Inferior parietal cortex (tissue), 1 donor: ENCODE results near the gene NALF2.
A peak's percentile ranks its signal among the peaks of the same experiment; 100 is the strongest.

ENCODE experiments used
- DNase-seq: peaks from one replicate; pipeline ENCODE4 v3.0.0-alpha.2; 2016; ENCODE audit errors: extremely low spot score

NALF2 gene

DNA sequence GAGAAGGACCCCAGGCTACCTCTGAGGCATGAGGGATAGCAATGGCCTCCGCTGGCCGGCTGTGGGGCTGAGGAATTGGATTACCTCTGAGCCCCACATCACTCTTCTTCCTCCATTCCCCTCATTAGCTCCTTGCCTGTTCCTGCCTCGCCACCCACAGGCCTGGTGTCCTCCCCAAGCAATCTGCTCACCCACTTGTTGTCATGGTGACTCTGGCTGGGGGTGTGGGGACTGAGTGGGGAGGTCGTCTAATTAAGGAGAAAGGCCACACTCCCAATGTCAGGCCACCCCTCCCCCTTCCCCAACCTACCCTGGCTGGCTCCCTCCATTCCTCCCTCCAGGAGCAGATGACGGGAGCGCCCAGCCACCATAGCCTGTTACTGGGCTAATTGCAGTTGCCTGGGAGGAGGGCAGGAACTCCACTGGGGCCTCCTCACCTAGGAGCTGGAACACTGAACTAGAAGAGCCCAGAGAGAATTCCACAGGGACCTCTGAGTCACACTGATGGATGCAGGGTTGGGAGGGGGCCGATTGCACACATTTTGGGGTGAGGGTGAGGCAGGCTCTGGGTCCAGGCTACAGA lies 20.7 kb downstream of the NALF2 start:
- no peak for DNase-seq

- DNase-seq, result no peak
Observed at GRCh38 chrX:69530306-69530705, 26.2 kb downstream of the NALF2 start.

GRCh38 chrX:69531031-69531755 lies 27.1 kb downstream of the NALF2 start:
- no peak for DNase-seq

DNA sequence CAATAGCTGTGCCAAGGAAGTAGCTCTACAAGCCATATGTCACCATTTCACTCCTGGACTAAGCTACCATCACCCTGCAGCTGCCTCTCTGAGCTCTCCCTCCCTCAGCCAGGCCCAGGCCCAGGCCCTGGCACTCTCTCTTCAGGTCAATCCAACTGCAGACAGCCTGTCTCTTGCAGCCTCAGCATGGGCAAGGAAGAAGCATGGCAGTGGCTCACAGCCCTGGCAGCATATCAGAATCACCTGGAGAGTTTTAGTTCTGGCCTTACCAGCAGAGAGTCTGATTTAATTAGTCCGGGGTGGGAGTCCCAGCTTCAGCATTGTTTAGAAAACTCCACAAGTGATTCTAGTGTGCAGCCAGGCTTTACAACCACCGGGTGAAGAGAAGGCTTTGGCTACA lies 31.5 kb downstream of the NALF2 start:
- DNase-seq, result no peak

- DNase-seq, result peak; percentile 44
Observed at GRCh38 chrX:69538321-69538876, 34.3 kb downstream of the NALF2 start.

DNA sequence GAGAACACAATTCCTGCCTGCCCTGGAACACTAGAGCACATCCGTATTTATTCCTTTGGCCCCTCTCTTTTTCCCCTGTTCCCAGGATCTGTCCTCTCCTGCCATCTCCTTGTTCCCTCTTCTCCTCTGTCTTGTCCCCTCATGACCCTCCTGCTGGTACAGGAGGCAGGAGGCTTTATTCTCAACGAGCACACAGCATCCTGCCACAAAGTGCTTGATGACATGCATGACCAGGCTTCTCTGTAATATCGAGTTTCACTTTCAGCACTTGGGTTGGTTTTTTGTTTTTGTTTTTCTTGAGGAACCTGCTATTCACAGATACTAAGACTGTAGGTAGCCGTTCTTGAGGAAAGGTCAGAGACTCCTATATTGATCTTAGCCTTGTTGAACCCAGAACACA lies 35.3 kb downstream of the NALF2 start:
- DNase-seq, result no peak

DNA sequence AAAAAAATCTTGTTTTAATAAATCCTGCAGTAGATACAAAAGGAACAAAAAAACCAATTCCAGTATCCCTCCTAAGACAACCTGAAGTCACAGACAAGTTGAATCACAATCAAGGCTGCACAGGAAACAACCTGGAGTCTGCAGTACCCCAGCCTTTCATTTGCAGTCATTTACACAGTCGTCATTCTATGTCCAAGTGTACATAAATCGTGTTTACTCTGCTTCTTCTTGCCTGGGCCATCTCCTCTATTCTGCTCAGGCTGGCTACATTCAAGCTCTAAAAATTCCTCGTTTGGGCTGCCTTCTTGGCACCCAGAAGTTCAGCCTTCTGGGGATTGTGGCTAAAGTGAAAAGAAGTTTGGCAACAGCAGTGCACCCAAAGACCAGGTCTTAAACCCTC lies 37.8 kb downstream of the NALF2 start:
- no peak for DNase-seq

DNA sequence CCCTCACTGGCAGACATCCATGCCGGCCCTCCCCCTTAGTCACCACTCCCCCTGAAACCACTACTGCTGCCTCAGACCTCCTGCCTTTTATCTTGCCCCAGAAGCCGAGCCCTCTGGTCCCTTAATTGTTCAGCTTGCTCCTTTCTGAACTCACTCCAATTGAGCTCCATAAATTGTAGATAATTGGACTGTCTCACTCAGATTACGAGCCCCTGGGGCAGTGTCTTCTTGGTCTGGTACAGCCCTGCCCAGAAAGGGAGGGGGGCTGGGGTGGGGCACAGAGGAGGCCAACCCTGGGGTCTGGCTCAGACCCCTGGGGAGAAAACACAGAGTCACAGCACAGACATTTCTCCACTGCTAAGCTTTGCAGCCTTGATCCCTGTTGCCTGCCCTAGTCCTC lies 39.4 kb downstream of the NALF2 start:
- no peak for DNase-seq

GRCh38 chrX:69546417-69546816 lies 42.3 kb downstream of the NALF2 start:
- DNase-seq, result no peak

DNA sequence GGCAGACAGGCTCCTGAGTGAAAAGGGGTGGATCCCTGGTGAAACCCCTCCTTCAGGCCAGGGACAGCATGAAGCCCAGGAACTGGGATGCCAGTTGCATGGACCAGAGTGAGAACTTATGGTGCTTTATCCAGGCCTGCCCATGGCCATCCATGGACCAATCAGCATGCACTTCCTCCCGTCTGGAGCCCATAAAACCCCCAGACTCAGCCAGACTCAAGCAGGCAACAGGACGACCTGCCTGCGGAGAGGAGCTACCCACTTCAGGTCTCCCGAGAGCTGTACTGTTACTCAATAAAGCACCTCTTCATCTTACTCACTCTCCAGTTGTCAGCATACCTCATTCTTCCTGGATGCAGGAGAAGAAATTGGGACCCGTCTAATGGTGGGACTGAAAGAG lies 42.9 kb downstream of the NALF2 start:
- DNase-seq, result no peak

- no peak for DNase-seq
Observed at GRCh38 chrX:69551421-69552009, 47.4 kb downstream of the NALF2 start.

DNA sequence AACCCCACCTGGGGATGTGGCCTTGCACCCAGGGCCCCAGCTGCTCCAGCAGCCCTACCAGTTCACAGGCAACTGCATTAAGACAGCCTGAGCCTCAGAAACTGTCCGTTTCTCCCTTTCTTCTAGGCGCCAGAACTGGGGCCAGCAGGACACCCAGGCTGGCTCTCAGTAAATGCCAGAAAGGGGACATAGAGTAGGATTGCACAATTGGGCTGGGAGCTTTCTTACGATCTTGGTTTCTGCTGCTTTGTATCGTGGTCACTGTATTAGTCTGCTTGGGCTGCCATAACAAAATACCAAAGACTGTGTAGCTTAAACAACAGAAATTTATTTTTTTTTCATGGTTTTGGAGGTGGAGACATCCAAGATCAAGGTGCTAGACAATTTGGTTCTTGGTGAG lies 48.4 kb downstream of the NALF2 start:
- no peak for DNase-seq
